K562 (cell line): ENCODE measurements around the gene CEP295NL. TPM values are rescaled to one million over a fixed set of nuclear protein-coding genes. Genes with fewer than 3 reads are reported as not detected.

Experiments used
- ARID2 ChIP-seq: fragments of 450-650 bp; IDR thresholded peaks from 2 replicates; pipeline ENCODE4 v1.6.1; 2017; ENCODE audit warnings: antibody characterized with exemption, mild to moderate bottlenecking
- ARNT ChIP-seq, 2 experiments: fragments of 450-650 bp; IDR thresholded peaks; 2 replicates each; pipeline ENCODE4 v1.6.1; 2016; ENCODE audit warnings: mild to moderate bottlenecking in 1 of 2
- CTCFL ChIP-seq: IDR thresholded peaks from 2 replicates; pipeline ENCODE4 v1.6.1; 2011; ENCODE audit warnings: borderline replicate concordance, low read depth, mild to moderate bottlenecking, moderate library complexity, low read length; ENCODE audit not compliant: insufficient read depth, poor library complexity, severe bottlenecking
- DPF2 ChIP-seq: fragments of 450-650 bp; IDR thresholded peaks from 2 replicates; pipeline ENCODE4 v1.6.1; 2016
- HNRNPUL1 ChIP-seq: fragments of 200-400 bp; formaldehyde crosslinking; IDR thresholded peaks from 2 replicates; pipeline ENCODE4 v1.6.1; 2017; ENCODE audit warnings: low read length
- IFI16 ChIP-seq: fragments of 250-450 bp; sonication (Bioruptor Pico); IDR thresholded peaks from 2 replicates; pipeline ENCODE4 v2.1.2; 2022; ENCODE audit warnings: mild to moderate bottlenecking, inconsistent platforms
- KLF1 ChIP-seq: fragments of 450-650 bp; IDR thresholded peaks from 2 replicates; pipeline ENCODE4 v1.6.1; 2016; ENCODE audit warnings: missing genetic modification characterization, missing compliant biosample characterization
- NFE2L1 ChIP-seq: fragments of 450-650 bp; IDR thresholded peaks from 2 replicates; pipeline ENCODE4 v1.6.1; 2016; ENCODE audit warnings: missing genetic modification characterization, low read depth, mild to moderate bottlenecking, missing compliant biosample characterization, moderate library complexity, borderline replicate concordance
- PYGO2 ChIP-seq: fragments of 450-650 bp; IDR thresholded peaks from 2 replicates; pipeline ENCODE4 v1.6.1; 2016; ENCODE audit warnings: mild to moderate bottlenecking, missing genetic modification characterization, moderate library complexity, missing compliant biosample characterization
- RBM25 ChIP-seq: fragments of 200-400 bp; formaldehyde crosslinking; IDR thresholded peaks from 2 replicates; pipeline ENCODE4 v1.6.1; 2018; ENCODE audit warnings: low read length, low read depth, moderate library complexity; ENCODE audit not compliant: severe bottlenecking
- RCOR1 ChIP-seq, 2 experiments: IDR thresholded peaks; 2 replicates each; pipeline ENCODE4 v1.6.1; 2012; ENCODE audit warnings: low read depth in 2 of 2, low read length in 2 of 2, borderline replicate concordance in 1 of 2, improper control_type of control experiment in 1 of 2
- SMARCE1 ChIP-seq: fragments of 450-650 bp; IDR thresholded peaks from 2 replicates; pipeline ENCODE4 v1.7.1; 2016; ENCODE audit warnings: mild to moderate bottlenecking
- TBL1XR1 ChIP-seq, 2 experiments: IDR thresholded peaks; 2 replicates each; pipeline ENCODE4 v1.6.1; 2012; ENCODE audit warnings: improper control_type of control experiment in 2 of 2, low read length in 2 of 2, mild to moderate bottlenecking in 1 of 2
- TBP ChIP-seq: optimal IDR thresholded peaks from 2 replicates; pipeline ENCODE3; 2011; ENCODE audit warnings: low read depth, low read length, improper control_type of control experiment
- ZMIZ1 ChIP-seq, 2 experiments: fragments of 150-350 bp in 1 of 2; IDR thresholded peaks; 2 replicates each; pipeline ENCODE4 v1.6.1; 2012 to 2016; ENCODE audit warnings: low read depth in 2 of 2, low read length in 2 of 2, mild to moderate bottlenecking in 1 of 2, moderate library complexity in 1 of 2
- ZNF165 ChIP-seq: fragments of 250-450 bp; sonication (Bioruptor Pico); IDR thresholded peaks from 2 replicates; pipeline ENCODE4 v1.4.0; 2020; ENCODE audit warnings: borderline replicate concordance
- ZNF3 ChIP-seq: fragments of 250-450 bp; sonication (Bioruptor Pico); IDR thresholded peaks from 2 replicates; pipeline ENCODE4 v1.5.0; 2021; ENCODE audit warnings: mild to moderate bottlenecking, moderate library complexity
- ZNF41 ChIP-seq: fragments of 250-450 bp; sonication (Bioruptor Pico); conservative IDR thresholded peaks from 2 replicates; pipeline ENCODE4 v1.4.0; 2020; ENCODE audit warnings: mild to moderate bottlenecking
- polyA plus RNA-seq, 8 experiments: library from polyadenylated mRNA; depleted of rRNA in 4 of 8; stranded (reverse) in 5 of 8; unstranded in 3 of 8; fragments of >200 nt; fragmentation: Nextera tagmentation in 2 of 8; fragmentation: Illumina TruSeq in 1 of 8; extraction: Ambion mirVana in 2 of 8; extraction: Trizol in 1 of 8; gene quantifications; 2 replicates each; pipeline versions ENCODE4 v1.2.1 to v1.2.3, GENCODE V29; 2011 to 2014; ENCODE audit warnings: inconsistent platforms in 1 of 8, missing spikeins in 1 of 8
- total RNA-seq, 7 experiments: library from RNA; depleted of rRNA in 6 of 7; stranded (reverse); fragments of >200 nt in 6 of 7; fragmentation: Illumina TruSeq in 2 of 7; extraction: Trizol in 2 of 7; gene quantifications; 2 replicates each; pipeline versions ENCODE4 v1.2.1 to v1.2.3, GENCODE V29; 2011 to 2021; ENCODE audit warnings: low replicate concordance in 1 of 7
- TF ChIP-seq, protein P1 (sequence below): fragments of 450-650 bp; formaldehyde crosslinking; conservative IDR thresholded peaks from 2 replicates; pipeline ENCODE4 v1.4.0; 2022; ENCODE audit warnings: mild to moderate bottlenecking, missing genetic modification characterization
- TF ChIP-seq, protein P2 (sequence below): fragments of 250-450 bp; sonication (Bioruptor Pico); IDR thresholded peaks from 2 replicates; pipeline ENCODE4 v1.6.1; 2021; ENCODE audit warnings: mild to moderate bottlenecking

CEP295NL gene
- total and polyA plus RNA-seq, 9 of the 15 experiments (the other 6 are each of a cell fraction or from before 2014, with no cell fraction given), result not detected

GRCh38 chr17:78862073-78863023 lies 40.7 kb downstream of the CEP295NL start (continued):
- TF ChIP-seq, protein P1, sequence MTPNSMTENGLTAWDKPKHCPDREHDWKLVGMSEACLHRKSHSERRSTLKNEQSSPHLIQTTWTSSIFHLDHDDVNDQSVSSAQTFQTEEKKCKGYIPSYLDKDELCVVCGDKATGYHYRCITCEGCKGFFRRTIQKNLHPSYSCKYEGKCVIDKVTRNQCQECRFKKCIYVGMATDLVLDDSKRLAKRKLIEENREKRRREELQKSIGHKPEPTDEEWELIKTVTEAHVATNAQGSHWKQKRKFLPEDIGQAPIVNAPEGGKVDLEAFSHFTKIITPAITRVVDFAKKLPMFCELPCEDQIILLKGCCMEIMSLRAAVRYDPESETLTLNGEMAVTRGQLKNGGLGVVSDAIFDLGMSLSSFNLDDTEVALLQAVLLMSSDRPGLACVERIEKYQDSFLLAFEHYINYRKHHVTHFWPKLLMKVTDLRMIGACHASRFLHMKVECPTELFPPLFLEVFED, result peak; percentile 68; the same call in 1 of the 2 replicates
- TF ChIP-seq RCOR1 (IDR thresholded peaks at IDR 0.05; ENCODE audit: borderline replicate concordance in 1 of 2, low read depth in 2 of 2, low read length in 2 of 2), result peak; percentile 39 to 72; a peak in 2 of 4 replicates
- TF ChIP-seq ZMIZ1 (IDR thresholded peaks at IDR 0.05; ENCODE audit: low read depth in 2 of 2, low read length in 2 of 2), result no peak
- TF ChIP-seq PYGO2 (tag), result no peak; the same call in 1 of the 2 replicates
- no peak for TF ChIP-seq ARID2
- TF ChIP-seq ZNF165 (CRISPR knock-in tag), result no peak
- TF ChIP-seq DPF2, result peak; percentile 92
- no peak for TF ChIP-seq KLF1 (tag)
- TF ChIP-seq RBM25, result peak; percentile 72
- no peak for TF ChIP-seq ARNT (IDR thresholded peaks at IDR 0.05)
- no peak for TF ChIP-seq NFE2L1 (tag)
- TF ChIP-seq, protein P2, sequence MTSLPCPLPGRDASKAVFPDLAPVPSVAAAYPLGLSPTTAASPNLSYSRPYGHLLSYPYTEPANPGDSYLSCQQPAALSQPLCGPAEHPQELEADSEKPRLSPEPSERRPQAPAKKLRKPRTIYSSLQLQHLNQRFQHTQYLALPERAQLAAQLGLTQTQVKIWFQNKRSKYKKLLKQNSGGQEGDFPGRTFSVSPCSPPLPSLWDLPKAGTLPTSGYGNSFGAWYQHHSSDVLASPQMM (CRISPR knock-in tag), result no peak
- TF ChIP-seq HNRNPUL1, result no peak
- TF ChIP-seq ZNF3 (CRISPR knock-in tag), result no peak
- peak; percentile 59 for TF ChIP-seq TBP
- peak; percentile 45; the same call in 1 of the 2 replicates for TF ChIP-seq ZNF41 (CRISPR knock-in tag)
- peak; percentile 94 for TF ChIP-seq SMARCE1
- TF ChIP-seq CTCFL, result no peak
- TF ChIP-seq TBL1XR1 (IDR thresholded peaks at IDR 0.05; ENCODE audit: low read length in 2 of 2), result no peak
- no peak for TF ChIP-seq IFI16 (CRISPR knock-in tag)
